NCI-H1436 treated with DMSO at 0.1 percent for 48 hours (cell line): Measurements from ENCODE around the gene PCSK5.
A peak's percentile ranks its signal among the peaks of the same experiment; 100 is the strongest.
"Not testable (repeated sequence)": the region's sequence is repeated elsewhere in the genome, so short reads cannot be mapped to it uniquely, and the experiment has no call there.

Experiments
- DNase-seq: peaks from one replicate; lab custom pipeline; 2025; lab: John Stamatoyannopoulos, UW

PCSK5 gene

DNA sequence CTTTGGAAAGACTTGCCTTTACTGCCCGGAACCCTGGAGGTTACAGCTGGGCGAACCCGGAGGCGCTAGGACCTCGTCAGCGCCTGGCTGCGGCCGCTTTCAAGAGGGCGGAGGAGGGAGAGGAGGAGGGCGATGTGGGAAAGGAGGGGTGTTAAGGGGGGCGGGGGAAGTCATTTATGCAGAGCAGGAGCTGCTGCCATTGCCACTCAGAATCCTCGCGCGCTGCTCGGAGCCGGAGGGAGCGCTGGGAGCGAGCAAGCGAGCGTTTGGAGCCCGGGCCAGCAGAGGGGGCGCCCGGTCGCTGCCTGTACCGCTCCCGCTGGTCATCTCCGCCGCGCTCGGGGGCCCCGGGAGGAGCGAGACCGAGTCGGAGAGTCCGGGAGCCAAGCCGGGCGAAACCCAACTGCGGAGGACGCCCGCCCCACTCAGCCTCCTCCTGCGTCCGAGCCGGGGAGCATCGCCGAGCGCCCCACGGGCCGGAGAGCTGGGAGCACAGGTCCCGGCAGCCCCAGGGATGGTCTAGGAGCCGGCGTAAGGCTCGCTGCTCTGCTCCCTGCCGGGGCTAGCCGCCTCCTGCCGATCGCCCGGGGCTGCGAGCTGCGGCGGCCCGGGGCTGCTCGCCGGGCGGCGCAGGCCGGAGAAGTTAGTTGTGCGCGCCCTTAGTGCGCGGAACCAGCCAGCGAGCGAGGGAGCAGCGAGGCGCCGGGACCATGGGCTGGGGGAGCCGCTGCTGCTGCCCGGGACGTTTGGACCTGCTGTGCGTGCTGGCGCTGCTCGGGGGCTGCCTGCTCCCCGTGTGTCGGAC, at the start of gene PCSK5:
PCSK5 (plus strand) TSS at position 202 of the 805 bp plus-strand sequence; CDS start at position 711, 509 bp downstream.
- peak; percentile 9 for DNase-seq

DNA sequence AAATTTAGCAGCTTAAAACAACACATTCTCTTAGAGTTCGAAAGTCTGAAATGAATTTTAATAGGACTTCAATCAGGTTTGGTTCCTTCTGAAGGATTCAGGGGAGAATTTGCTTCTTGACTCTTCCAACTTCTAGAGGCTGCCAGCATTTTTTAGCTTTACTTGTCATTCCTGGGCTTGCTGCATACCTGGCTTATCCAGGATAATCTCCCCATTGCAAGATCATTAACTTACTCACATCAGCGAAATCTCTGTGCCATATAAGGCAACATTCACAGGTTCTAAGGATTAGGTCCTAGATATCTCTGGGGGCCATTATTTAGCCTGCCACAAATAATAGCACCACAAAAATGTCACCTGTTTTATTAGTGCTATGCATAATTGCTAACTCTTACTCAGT, 46.2 kb upstream of the PCSK5 start:
- DNase-seq: no peak

DNA sequence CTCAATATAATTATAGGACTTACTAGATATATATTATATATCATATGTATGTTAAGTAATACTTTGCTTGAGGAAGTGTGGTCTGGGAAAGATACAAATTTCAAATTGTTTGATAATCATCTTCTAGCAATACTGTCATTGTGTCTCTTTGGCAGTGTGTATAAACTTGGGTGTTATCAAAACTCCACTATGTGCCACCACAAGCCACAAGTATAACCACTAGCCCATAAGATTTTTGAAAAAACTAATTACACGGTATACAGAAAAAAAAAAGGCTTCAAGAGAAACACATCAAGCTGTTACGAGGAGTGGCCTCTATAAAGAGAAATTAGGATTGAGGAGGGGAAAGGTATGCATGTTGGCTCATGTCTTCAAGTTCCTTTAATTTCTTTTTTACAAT, 44.7 kb upstream of the PCSK5 start:
- DNase-seq: no peak

DNA sequence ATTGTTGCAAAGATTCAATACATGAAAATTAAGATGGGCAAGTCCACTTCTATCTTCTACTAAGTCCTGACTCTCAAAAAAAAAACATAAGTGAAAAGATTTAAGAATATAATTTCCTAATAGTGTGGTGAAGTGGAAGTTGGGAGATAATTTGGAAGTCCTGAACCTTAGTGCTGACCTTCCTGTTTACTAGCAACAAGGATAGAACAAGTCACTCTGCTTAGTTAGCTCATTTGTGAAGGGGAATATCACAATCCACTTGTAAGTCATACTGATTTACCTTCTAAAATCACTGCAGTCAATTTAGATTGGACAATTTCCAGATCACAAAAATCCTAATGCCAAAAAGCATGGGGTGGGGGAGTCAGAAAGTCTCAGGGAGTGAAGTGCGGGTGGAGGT, 43.4 kb upstream of the PCSK5 start:
- no peak for DNase-seq

DNA sequence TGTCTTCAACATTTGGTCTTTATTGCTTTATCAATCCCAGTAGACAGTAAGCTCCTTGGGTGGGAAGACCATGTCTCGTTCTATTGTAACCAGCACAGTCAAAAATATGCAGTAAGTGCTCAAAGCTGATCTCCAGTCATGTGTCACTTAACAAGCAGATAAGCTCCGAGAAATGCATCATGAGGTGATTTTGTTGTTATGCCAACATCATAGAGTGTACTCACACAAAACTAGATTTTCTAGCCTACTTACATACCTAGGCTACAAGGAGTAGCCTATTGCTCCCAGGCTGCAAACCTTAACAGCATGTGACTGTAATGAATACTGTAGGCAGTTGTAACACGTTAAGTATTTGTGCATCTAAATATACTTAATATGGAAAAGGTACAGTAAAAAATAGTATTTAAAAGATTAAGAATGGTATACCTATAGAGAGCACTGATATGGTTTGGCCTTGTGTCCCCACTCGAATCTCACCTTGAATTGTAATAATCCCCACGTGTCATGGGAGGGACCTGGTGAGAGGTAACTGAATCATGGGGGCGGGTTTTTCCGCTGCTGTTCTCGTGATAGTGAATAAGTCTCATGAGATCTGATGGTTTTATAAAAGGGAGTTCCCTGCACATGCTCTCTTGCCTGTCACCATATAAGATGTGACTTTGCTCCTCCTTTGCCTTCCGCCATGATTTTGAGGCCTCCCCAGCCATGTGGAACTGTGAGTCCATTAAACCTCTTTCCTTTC, 39.8 kb upstream of the PCSK5 start:
- DNase-seq: no peak

DNA sequence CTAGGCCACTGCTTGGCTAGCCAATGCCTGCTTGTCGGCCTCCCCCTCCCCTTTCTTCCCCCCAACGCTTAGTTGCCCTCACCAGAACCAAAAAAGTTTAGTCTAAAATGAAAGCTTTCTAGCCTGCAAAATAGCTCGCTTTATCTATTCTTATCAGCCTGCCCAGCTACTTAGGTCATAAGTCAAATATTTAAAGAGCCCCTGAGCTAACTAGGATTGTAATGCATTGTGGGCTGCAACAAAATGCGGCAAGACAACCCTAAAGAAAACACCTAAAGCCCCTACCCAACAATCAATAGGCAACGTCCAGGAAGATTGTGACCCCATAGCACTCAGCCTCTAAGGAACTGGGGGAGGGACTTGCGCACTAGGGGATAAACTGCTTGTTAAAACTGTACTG, 38.6 kb upstream of the PCSK5 start:
- DNase-seq: no peak

- DNase-seq: no peak
These were observed 37.7 kb upstream of the PCSK5 start for GRCh38 chr9:75852746-75853145.

DNA sequence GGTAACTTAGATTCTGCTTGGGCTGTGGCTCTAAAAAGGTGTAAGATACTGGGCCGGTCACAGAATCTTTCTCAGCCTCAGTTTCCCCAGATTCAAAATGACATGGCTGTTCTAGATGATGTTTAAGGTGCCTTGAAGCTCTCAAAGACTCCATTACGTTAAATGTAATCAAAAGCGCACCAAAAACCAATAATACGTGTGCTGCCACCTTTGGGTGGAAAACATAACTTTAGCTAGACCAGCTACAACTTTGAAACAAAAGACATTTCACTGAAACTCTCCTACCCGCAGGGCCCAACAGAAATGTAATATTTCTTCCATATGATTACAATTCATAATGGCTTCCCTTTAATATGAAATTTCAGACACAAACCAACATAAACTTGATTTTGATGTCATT, 35.0 kb upstream of the PCSK5 start:
- DNase-seq: no peak

GRCh38 chr9:75858497-75859092, 31.9 kb upstream of the PCSK5 start:
- DNase-seq: no peak

GRCh38 chr9:75864266-75864665, 26.2 kb upstream of the PCSK5 start:
- DNase-seq: no peak

GRCh38 chr9:75866273-75866871, 24.1 kb upstream of the PCSK5 start:
- DNase-seq: no peak

DNA sequence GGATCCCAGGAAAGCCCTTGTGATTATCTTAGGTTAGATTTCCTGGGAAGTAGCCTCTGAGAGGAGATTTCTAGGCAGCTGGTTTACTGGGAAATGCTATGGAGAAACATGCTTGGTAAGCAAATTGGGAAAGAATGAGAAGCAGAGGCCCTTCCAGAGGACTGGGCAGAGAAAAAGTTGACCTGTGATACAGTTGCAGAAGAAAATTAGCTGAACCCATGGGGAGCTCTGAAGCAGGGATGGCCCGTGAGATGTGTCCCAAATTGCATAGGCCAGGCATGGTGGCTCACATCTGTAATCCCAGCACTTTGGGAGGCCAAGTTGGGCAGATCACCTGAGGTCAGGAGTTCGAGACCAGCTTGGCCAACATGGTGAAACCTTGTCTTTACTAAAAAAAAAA, 21.9 kb upstream of the PCSK5 start:
- not testable (repeated sequence) for DNase-seq

DNA sequence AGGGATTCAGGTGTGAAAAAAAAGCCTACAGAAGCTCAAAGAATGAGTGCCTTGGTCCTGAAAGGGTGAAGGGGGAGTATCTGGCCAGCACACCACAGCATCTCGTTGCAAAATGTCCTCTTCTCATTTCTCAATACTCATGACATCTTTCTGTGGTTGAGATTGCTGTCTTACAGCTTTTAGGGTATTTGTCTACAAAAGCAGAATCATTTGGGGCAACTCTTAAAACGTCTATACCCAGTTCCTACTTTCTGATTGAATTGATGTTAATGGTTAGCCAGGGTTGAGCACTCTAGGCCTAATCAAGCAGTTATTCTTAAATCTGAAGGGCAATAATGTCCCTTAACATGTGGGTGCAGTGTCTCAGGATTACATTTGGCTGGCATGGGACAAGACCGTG, 21.2 kb upstream of the PCSK5 start:
- DNase-seq: no peak

DNA sequence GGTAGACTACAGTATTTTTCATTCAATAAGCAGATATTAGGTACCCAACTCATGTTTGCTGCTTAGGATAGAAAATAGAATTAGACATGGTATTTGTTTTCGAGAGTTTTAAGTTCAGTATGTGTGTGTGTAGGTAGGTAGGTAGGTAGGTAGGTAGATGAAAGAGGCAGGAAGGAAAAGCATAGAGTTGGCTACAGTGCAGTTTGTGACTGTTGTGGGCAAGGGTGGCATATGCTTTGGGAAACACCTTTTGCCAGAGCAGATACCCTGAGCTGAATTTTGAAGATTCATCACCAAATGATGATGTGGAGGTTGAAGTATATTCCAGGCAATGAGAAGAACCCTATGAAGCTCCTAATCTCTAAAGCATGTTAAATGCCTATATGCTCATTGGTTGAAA, 20.0 kb upstream of the PCSK5 start:
- no peak for DNase-seq

DNA sequence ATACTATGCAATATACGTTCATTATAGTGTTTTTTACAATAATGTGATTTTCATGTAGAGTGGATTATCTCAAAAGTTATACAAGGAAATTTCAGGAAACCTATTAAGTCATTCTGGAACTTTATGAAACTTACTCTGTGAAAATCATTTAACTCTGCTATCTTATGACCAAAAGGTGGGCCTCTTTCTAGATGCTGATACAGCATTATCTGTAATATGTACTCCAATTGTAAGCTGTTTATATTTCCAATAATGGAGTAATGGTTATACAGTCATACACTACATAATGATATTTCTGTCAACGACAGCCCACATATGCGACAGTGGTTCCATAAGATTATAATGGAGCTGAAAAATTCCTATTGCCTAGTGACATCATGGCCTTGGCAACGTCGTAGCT, 18.8 kb upstream of the PCSK5 start:
- DNase-seq: no peak

GRCh38 chr9:75873712-75874111, 16.8 kb upstream of the PCSK5 start:
- DNase-seq: no peak

DNA sequence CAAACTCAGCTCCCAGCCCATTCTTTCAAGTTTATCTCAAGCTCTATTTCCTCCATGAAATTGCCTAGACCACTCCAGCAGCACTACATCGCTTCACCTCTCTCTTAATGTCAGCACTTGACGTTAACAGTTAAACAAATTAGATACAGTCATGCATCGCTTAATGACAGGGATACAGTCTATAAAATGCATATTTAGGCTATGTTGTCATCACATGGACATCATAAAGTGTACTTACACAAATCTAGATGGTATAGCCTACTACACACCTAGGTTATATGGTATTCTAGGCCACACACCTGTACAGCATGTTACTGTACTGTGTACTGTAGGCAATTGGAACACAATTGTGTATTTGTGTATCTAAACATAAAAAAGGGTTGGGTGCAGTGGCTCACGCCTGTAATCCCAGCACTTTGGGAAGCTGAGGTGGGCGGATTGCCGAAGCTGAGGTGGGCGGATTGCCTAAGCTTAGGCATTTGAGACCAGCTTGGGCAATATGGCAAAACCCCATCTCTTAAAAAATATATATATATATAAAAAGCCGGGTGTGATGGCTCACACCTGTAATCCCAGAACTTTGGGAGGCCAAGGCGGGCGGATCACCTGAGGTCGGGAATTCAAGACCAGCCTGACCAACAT, 13.4 kb upstream of the PCSK5 start:
- DNase-seq: no peak

DNA sequence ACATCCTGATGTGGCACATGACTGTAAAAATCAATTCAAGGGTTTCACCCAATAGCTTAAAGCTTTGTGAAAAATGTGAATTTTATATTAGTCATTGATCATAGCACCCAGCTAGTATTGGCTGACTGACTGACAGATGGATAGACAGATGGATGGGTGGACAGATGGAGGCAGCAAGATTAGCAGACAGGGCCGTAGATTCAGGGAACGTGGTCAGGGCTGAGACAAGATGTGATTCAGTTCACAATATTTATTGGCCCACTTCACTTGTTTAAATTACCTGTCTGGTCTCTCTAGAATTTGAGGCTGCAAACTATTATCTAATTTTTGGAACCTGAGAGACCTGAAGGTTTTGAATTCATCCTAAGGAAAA, 12.0 kb upstream of the PCSK5 start:
- no peak for DNase-seq

- no peak for DNase-seq
These were observed 9.9 kb upstream of the PCSK5 start for GRCh38 chr9:75880618-75881017.

GRCh38 chr9:75881761-75882160, 8.7 kb upstream of the PCSK5 start:
- no peak for DNase-seq

- DNase-seq: no peak
These were observed 4.8 kb upstream of the PCSK5 start for GRCh38 chr9:75885652-75886051.

GRCh38 chr9:75889577-75889976, 896 bp upstream of the PCSK5 start:
- no peak for DNase-seq
